SK-N-SH treated with all-trans-retinoic acid at 6 μM for 48 hours (cell line): Measurements from ENCODE around the gene REN.

ENCODE experiments used
- GLIS3 ChIP-seq: fragments of 250-450 bp; sonication (Bioruptor Pico); IDR thresholded peaks from 2 replicates; pipeline ENCODE4 v1.5.0; 2020; ENCODE audit warnings: mild to moderate bottlenecking, moderate library complexity
- ISL1 ChIP-seq: fragments of 250-450 bp; sonication (Bioruptor Pico); IDR thresholded peaks from 2 replicates; pipeline ENCODE4 v2.1.2; 2022; ENCODE audit warnings: mild to moderate bottlenecking, moderate library complexity
- OSR1 ChIP-seq: fragments of 250-450 bp; sonication (Bioruptor Pico); IDR thresholded peaks from 2 replicates; pipeline ENCODE4 v1.8.0; 2022; ENCODE audit warnings: moderate library complexity, mild to moderate bottlenecking, inconsistent platforms
- PATZ1 ChIP-seq: fragments of 250-450 bp; sonication (Bioruptor Pico); IDR thresholded peaks from 2 replicates; pipeline ENCODE4 v1.8.0; 2020; ENCODE audit warnings: mild to moderate bottlenecking, moderate library complexity, borderline replicate concordance

DNA sequence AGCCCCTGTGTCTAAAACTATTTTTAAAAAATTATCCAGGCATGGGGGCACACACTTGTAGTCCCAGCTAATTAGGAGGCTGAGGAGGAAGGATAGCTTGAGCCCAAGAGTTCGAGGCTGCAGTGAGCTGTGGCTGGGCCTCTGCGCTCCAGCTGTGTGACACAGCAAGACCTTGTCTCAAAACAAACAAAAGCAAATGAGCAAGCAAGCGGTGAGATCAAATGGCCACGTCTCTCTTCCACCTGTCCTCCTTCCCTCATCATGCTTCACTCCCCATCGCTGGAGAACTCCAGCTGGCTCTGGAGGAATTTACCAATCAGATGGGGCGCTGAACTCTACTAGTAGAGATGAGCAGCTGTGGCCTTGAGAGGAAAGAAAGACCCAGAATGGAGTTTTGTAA, 14.0 kb upstream of the REN start:
- TF ChIP-seq ISL1 (no peak), OSR1 (CRISPR knock-in tag) (no peak), PATZ1 (CRISPR knock-in tag) (no peak), GLIS3 (no peak)
